PC-3 (cell line): ENCODE data around the gene TMEM141. TPM values are rescaled to one million over a fixed set of nuclear protein-coding genes. Genes with fewer than 3 reads are reported as not detected.

Experiments used
- ATAC-seq: fragments of 200-7000 bp; cut with Tn5 transposase; 2 replicates; pipeline ENCODE4 v1.9.1; 2020; ENCODE audit warnings: mild to moderate bottlenecking, moderate library complexity
- BruUV-seq: library from RNA; stranded (reverse); fragments of 400-500 nt; replicated peaks from 2 replicates; lab custom pipeline; 2021; lab: Mats Ljungman, UMichigan
- CTCF ChIA-PET: fragments of 300-600 bp; sonication (Branson Sonifier 250); formaldehyde crosslinking; loops from one replicate; lab custom pipeline; 2022; ENCODE audit warnings: antibody characterized with exemption; lab: Charles Lee
- POLR2A ChIA-PET: fragments of 300-600 bp; sonication (Branson Sonifier 250); formaldehyde crosslinking; loops from one replicate; lab custom pipeline; 2022; ENCODE audit warnings: antibody characterized with exemption; ENCODE audit not compliant: unreplicated experiment; lab: Charles Lee
- DNase-seq: peaks from one replicate; pipeline ENCODE4 v3.0.0-alpha.2; 2015
- H2AFZ ChIP-seq: fragments of 300-600 bp; sonication (generic); 2 replicates; pipeline ENCODE4 v1.6.0; 2016; ENCODE audit warnings: antibody characterized with exemption, low read length
- H3F3A ChIP-seq: fragments of 300-600 bp; sonication (generic); one replicate; pipeline ENCODE4 v1.6.0; 2017; ENCODE audit warnings: antibody characterized with exemption, low read length, control low read depth, mild to moderate bottlenecking; ENCODE audit not compliant: unreplicated experiment
- H3K27ac ChIP-seq: fragments of 300-600 bp; sonication (generic); 2 replicates; pipeline ENCODE4 v1.5.1; 2016; ENCODE audit warnings: mild to moderate bottlenecking, low read length
- H3K27me3 ChIP-seq: fragments of 300-600 bp; sonication (generic); 2 replicates; pipeline ENCODE4 v1.6.1; 2016; ENCODE audit warnings: low read length, mixed read lengths
- H3K36me3 ChIP-seq: fragments of 300-600 bp; sonication (generic); 2 replicates; pipeline ENCODE4 v1.6.1; 2016; ENCODE audit warnings: low read depth, mixed run types, low read length, mixed read lengths
- H3K4me1 ChIP-seq: fragments of 300-600 bp; sonication (generic); 2 replicates; pipeline ENCODE4 v1.5.1; 2016; ENCODE audit warnings: low read length; ENCODE audit not compliant: insufficient read depth
- H3K4me2 ChIP-seq: fragments of 300-600 bp; sonication (generic); 2 replicates; pipeline ENCODE4 v1.6.0; 2016; ENCODE audit warnings: low read length
- H3K4me3 ChIP-seq: fragments of 300-600 bp; sonication (generic); 2 replicates; pipeline ENCODE4 v1.5.1; 2016; ENCODE audit warnings: mild to moderate bottlenecking, low read length, mixed read lengths
- H3K79me2 ChIP-seq: fragments of 300-600 bp; sonication (generic); 2 replicates; pipeline ENCODE4 v1.6.1; 2017; ENCODE audit warnings: low read length, mixed read lengths
- H3K9ac ChIP-seq: fragments of 300-600 bp; sonication (generic); 2 replicates; pipeline ENCODE4 v1.6.0; 2016; ENCODE audit warnings: mild to moderate bottlenecking, low read length
- H3K9me2 ChIP-seq: fragments of 300-600 bp; sonication (generic); replicated peaks from 2 replicates; pipeline ENCODE4 v1.6.1; 2016; ENCODE audit warnings: mixed run types, low read length, mixed read lengths
- H3K9me3 ChIP-seq: fragments of 300-600 bp; sonication (generic); 2 replicates; pipeline ENCODE4 v1.6.1; 2016; ENCODE audit warnings: low read length, mixed read lengths
- H4K20me1 ChIP-seq: fragments of 300-600 bp; sonication (generic); 2 replicates; pipeline ENCODE4 v1.6.1; 2016; ENCODE audit warnings: low read length, mixed read lengths
- CTCF ChIP-seq: fragments of 300-600 bp; sonication (generic); conservative IDR thresholded peaks from 2 replicates; pipeline ENCODE4 v1.5.1; 2017; ENCODE audit warnings: antibody characterized with exemption, low read depth, mild to moderate bottlenecking, low read length
- EZH2 ChIP-seq: fragments of 300-600 bp; sonication (generic); IDR thresholded peaks from one replicate; pipeline ENCODE4 v1.6.1; 2017; ENCODE audit warnings: antibody characterized with exemption, mild to moderate bottlenecking, low read length; ENCODE audit not compliant: unreplicated experiment
- EZH2phosphoT487 ChIP-seq: fragments of 300-600 bp; sonication (generic); IDR thresholded peaks from 2 replicates; pipeline ENCODE4 v1.6.1; 2018; ENCODE audit warnings: mild to moderate bottlenecking, antibody characterized with exemption, low read length, borderline replicate concordance
- intact Hi-C: fragments of 100-400 bp; cut with micrococcal nuclease; formaldehyde crosslinking; loops from 2 replicates; pipeline ENCODE4 v1.9.0; 2023
- total RNA-seq: library from RNA; depleted of rRNA; stranded (reverse); fragments of >200 nt; gene quantifications from 2 replicates; pipeline ENCODE4 v1.2.3, GENCODE V29; 2014

The TMEM141 gene
- total RNA-seq, 1 experiment from 2014 or later: 101 TPM

GRCh38 chr9:136759001-136759400, 32.1 kb upstream of the TMEM141 start:
- no peaks in the 10 kb centered on the region for H3F3A ChIP-seq
- no peaks in the 10 kb centered on the region for H4K20me1 ChIP-seq
- H3K27me3 ChIP-seq: no peaks in the 10 kb centered on the region
- ChIA-PET POLR2A (no interaction called here), CTCF (no interaction called here)
- BruUV-seq: no TSS peak
- DNase-seq (no peak), ATAC-seq (no peak)
- H3K36me3 ChIP-seq: no peaks in the 10 kb centered on the region
- H3K4me2 ChIP-seq: no peak overlapping the region
- H3K9me2 ChIP-seq: no peaks in the 10 kb centered on the region
- H3K9ac ChIP-seq: no peak overlapping the region
- no peaks in the 10 kb centered on the region for H3K79me2 ChIP-seq
- no peak for TF ChIP-seq EZH2
- TF ChIP-seq EZH2phosphoT487: no peak
- no peak for TF ChIP-seq CTCF
- no peak overlapping the region for H3K4me3 ChIP-seq
- no peak overlapping the region for H2AFZ ChIP-seq
- H3K27ac ChIP-seq: no peak overlapping the region
- intact Hi-C loops: no loop called here
- H3K9me3 ChIP-seq: no peaks in the 10 kb centered on the region
- H3K4me1 ChIP-seq: no peaks in the 10 kb centered on the region

GRCh38 chr9:136759436-136760325, 31.5 kb upstream of the TMEM141 start:
- no peak overlapping the region for H3K9ac ChIP-seq
- no peak overlapping the region for H2AFZ ChIP-seq
- no peaks in the 10 kb centered on the region for H3F3A ChIP-seq
- ChIA-PET CTCF (no interaction called here), POLR2A (no interaction called here)
- H3K27me3 ChIP-seq: no peaks in the 10 kb centered on the region
- no peaks in the 10 kb centered on the region for H3K9me2 ChIP-seq
- no peak overlapping the region for H3K27ac ChIP-seq
- DNase-seq (no peak), ATAC-seq (no peak)
- H3K9me3 ChIP-seq: no peaks in the 10 kb centered on the region
- no peaks in the 10 kb centered on the region for H3K4me1 ChIP-seq
- no peaks in the 10 kb centered on the region for H3K79me2 ChIP-seq
- no peaks in the 10 kb centered on the region for H4K20me1 ChIP-seq
- BruUV-seq: no TSS peak
- H3K4me2 ChIP-seq: no peak overlapping the region
- no peaks in the 10 kb centered on the region for H3K36me3 ChIP-seq
- intact Hi-C loops: no loop called here
- H3K4me3 ChIP-seq: no peak overlapping the region
- TF ChIP-seq EZH2 (no peak), CTCF (no peak), EZH2phosphoT487 (no peak)

GRCh38 chr9:136760424-136760823, 30.7 kb upstream of the TMEM141 start:
- Histone ChIP-seq H3K4me3 (no peak overlapping the region), H4K20me1 (no peaks in the 10 kb centered on the region), H3K4me1 (no peaks in the 10 kb centered on the region), H3K9ac (no peak overlapping the region), H3K27me3 (no peaks in the 10 kb centered on the region), H3K36me3 (no peaks in the 10 kb centered on the region), H3K9me3 (no peaks in the 10 kb centered on the region), H3K9me2 (no peaks in the 10 kb centered on the region), H2AFZ (no peak overlapping the region), H3K4me2 (no peak overlapping the region), H3F3A (no peaks in the 10 kb centered on the region), H3K27ac (no peak overlapping the region), H3K79me2 (no peaks in the 10 kb centered on the region)
- BruUV-seq: no TSS peak
- POLR2A ChIA-PET: no interaction called here
- intact Hi-C loops: no loop called here
- ATAC-seq (no peak; the same call in 1 of the 2 replicates), DNase-seq (no peak)
- CTCF ChIA-PET: no interaction called here
- TF ChIP-seq CTCF: no peak
- no peak for TF ChIP-seq EZH2
- no peak for TF ChIP-seq EZH2phosphoT487
